Heart right ventricle (tissue), 16 donors: ENCODE measurements around the gene MAML2. TPM values are rescaled to one million over a fixed set of nuclear protein-coding genes. Genes with fewer than 3 reads are reported as not detected.
A peak's percentile ranks its signal among the peaks of the same experiment; 100 is the strongest.

Source experiments
- ATAC-seq, 8 donors: fragments of 200-7000 bp; cut with Tn5 transposase; one replicate each; pipeline ENCODE4 v1.9.1; 2020; ENCODE audit warnings: mild to moderate bottlenecking in 8 of 8, moderate library complexity in 8 of 8, moderate number of reproducible peaks in 1 of 8
- DNase-seq, 2 donors: peaks; one replicate each; pipeline ENCODE4 v3.0.0-alpha.2; 2020
- H3K27ac ChIP-seq, 10 donors: fragments of 200-600 bp; sonication (generic) in 2 of 10; one replicate each; pipeline versions ENCODE4 v1.5.0 to v1.8.0; 2020 to 2022; ENCODE audit warnings: mild to moderate bottlenecking in 3 of 10
- H3K27me3 ChIP-seq, 7 donors: fragments of 200-600 bp; one replicate each; pipeline ENCODE4 v1.8.0; 2021 to 2022; ENCODE audit warnings: mild to moderate bottlenecking in 2 of 7
- H3K36me3 ChIP-seq, 9 donors: fragments of 200-600 bp; sonication (generic) in 1 of 9; one replicate each; pipeline versions ENCODE4 v1.5.0 to v1.8.0; 2020 to 2022; ENCODE audit warnings: mild to moderate bottlenecking in 2 of 9
- H3K4me1 ChIP-seq, 9 donors: fragments of 200-600 bp; sonication (generic) in 1 of 9; one replicate each; pipeline versions ENCODE4 v1.5.0 to v1.8.0; 2020 to 2022; ENCODE audit warnings: mild to moderate bottlenecking in 4 of 9
- H3K4me3 ChIP-seq, 10 donors: fragments of 200-600 bp; sonication (generic) in 2 of 10; one replicate each; pipeline versions ENCODE4 v1.5.0 to v1.8.0; 2020 to 2022; ENCODE audit warnings: mild to moderate bottlenecking in 7 of 10, moderate library complexity in 2 of 10
- H3K9me3 ChIP-seq, 11 donors: fragments of 200-600 bp in 10 of 11; sonication (generic) in 2 of 11; one replicate each; pipeline versions ENCODE4 v1.5.0 to v1.8.0; 2013 to 2022; ENCODE audit warnings: mild to moderate bottlenecking in 2 of 11, control low read depth in 1 of 11, moderate library complexity in 1 of 11
- CTCF ChIP-seq, 9 donors: fragments of 200-600 bp; sonication (generic) in 2 of 9; IDR thresholded peaks; one replicate each; pipeline versions ENCODE4 v1.5.0 to v1.8.0; 2021 to 2022; ENCODE audit warnings: antibody characterized with exemption in 9 of 9, mild to moderate bottlenecking in 5 of 9, moderate library complexity in 1 of 9
- WGBS, 2 donors: extraction: QIAGEN DNeasy Blood & Tissue Kit; methylation state at CpG; one replicate each; pipeline ENCODE4 v1.1.7; 2013; ENCODE audit warnings: inconsistent platforms in 1 of 2; 5-methylcytosine and 5-hydroxymethylcytosine counted together
- intact Hi-C, 10 donors: fragments of 100-400 bp; cut with DNase I; formaldehyde crosslinking; loops; one replicate each; pipeline versions ENCODE4 v1.11.1 to v1.14.2; 2022
- polyA plus RNA-seq, 2 donors: library from polyadenylated mRNA; stranded (reverse); fragments of 200-250 nt; gene quantifications; one replicate each; pipeline ENCODE4 v1.2.3, GENCODE V29; 2013
- total RNA-seq, 10 donors: library from RNA; stranded (reverse); fragmentation: NEBNext Ultra II Directional in 3 of 10; extraction: Animal tissue kit (Norgen Biotek cat#: 25700) in 3 of 10; gene quantifications; one replicate each; pipeline versions ENCODE4 v1.2.1 to v1.2.4, GENCODE V29; 2021 to 2023
- donor health status: Arrhythmogenic right ventricular cardiomyopathy.
- donor health status: ischemic (EF 13 %, LVEDD 7.1; RV severe dilation, severe dysfunction).
- donor health status: healthy with polysubstance abuse.
- donor health status: DM: no; HTN: yes; CAD: no.
- donor health status: DM: no; HTN: no; CAD: no.
- donor health status: ischemic (EF 25% LVEDD 6.9; RV normal size, moderate dysfunction).
- donor health status: ischemic (EF 25% LVEDD 5.7; RV mildly dilated, moderate dysfunction).
- donor health status: healthy.
- donor health status: DM: yes; HTN: yes; CAD: no.
- donor health status: Ischemic cardiomyopathy.
- donor health status: ischemic (EF 35%, LVEDD 5.7; RV mildly dilated, moderate dysfunction).
- donor health status: nonischemic (EF 11% LVEDD 7.7; RV severe dilation, severe dysfunction).
- donor health status: DM: yes; HTN: yes; CAD: no.
- donor health status: PGD.
- donor health status: ischemic (EF 29% LVEDD 5.4; RV normal size, mild dysfunction).
- donor health status: nonischemic (EF 23%, LVEDD 6.1; RV moderate dilation, normal function).

Gene MAML2
- total and polyA plus RNA-seq, 12 donors, result 1.3 to 6.1 (median 4.1) TPM

GRCh38 chr11:96169250-96169649, 173.7 kb downstream of the MAML2 start:
- intact Hi-C loops, result loop anchor here in 3 of 10 donors (5.0 to 10.0 kb wide), 3 partner anchors 43 to 86 kb away; no protein-coding TSS in a partner anchor
- Histone ChIP-seq H3K36me3 (no peaks in the 10 kb centered on the region), H3K9me3 (no peaks in the 10 kb centered on the region), H3K27me3 (no peaks in the 10 kb centered on the region), H3K27ac (peak overlapping the region in 4 of 10 donors; percentile 32 to 78 (median 46)), H3K4me3 (no peak overlapping the region), H3K4me1 (peaks cover 0 to 57% (median 31%) of the 10 kb centered on the region in 9 donors)
- DNase-seq (no peak), ATAC-seq (no peak)
- TF ChIP-seq CTCF (IDR thresholded peaks at IDR 0.05), result no peak
- 72 to 82% methylated on average over 3 of the region's 3 CpGs for WGBS, 2 donors

GRCh38 chr11:96168623-96169022, 174.4 kb downstream of the MAML2 start:
- no peaks in the 10 kb centered on the region for H3K36me3 ChIP-seq
- no peaks in the 10 kb centered on the region for H3K9me3 ChIP-seq
- ATAC-seq (peak; percentile 48 to 90 (median 68)), DNase-seq (peak in 1 of 2 donors; percentile 30)
- intact Hi-C loops, result loop anchor here in 3 of 10 donors (5.0 to 10.0 kb wide), 3 partner anchors 44 to 86 kb away; no protein-coding TSS in a partner anchor
- H3K27ac ChIP-seq, result peak overlapping the region in 8 of 10 donors; percentile 1 to 78 (median 36)
- H3K27me3 ChIP-seq, result no peaks in the 10 kb centered on the region
- no peak for TF ChIP-seq CTCF (IDR thresholded peaks at IDR 0.05)
- no peak overlapping the region for H3K4me3 ChIP-seq
- peaks cover 0 to 56% (median 31%) of the 10 kb centered on the region in 9 donors for H3K4me1 ChIP-seq
- 46 to 49% methylated on average over 2 of the region's 2 CpGs for WGBS, 2 donors

- intact Hi-C loops, result loop anchor here in 3 of 10 donors (5.0 to 10.0 kb wide), 3 partner anchors 45 to 87 kb away; no protein-coding TSS in a partner anchor
- peak overlapping the region in 3 of 10 donors; percentile 1 to 55 (median 16) for H3K27ac ChIP-seq
Measured at GRCh38 chr11:96167787-96168186, 175.2 kb downstream of the MAML2 start.

GRCh38 chr11:96167203-96167758, 175.7 kb downstream of the MAML2 start:
- ATAC-seq (no peak), DNase-seq (no peak)
- 85 to 87% methylated on average over 4 of the region's 4 CpGs for WGBS, 2 donors
- intact Hi-C loops, result loop anchor here in 3 of 10 donors (5.0 to 10.0 kb wide), 3 partner anchors 45 to 88 kb away; no protein-coding TSS in a partner anchor
- peak overlapping the region in 5 of 10 donors; percentile 6 to 63 (median 32) for H3K27ac ChIP-seq
- no peaks in the 10 kb centered on the region for H3K27me3 ChIP-seq
- H3K9me3 ChIP-seq, result no peaks in the 10 kb centered on the region
- H3K4me1 ChIP-seq, result peaks cover 0 to 54% (median 38%) of the 10 kb centered on the region in 9 donors
- TF ChIP-seq CTCF (IDR thresholded peaks at IDR 0.05), result no peak
- no peak overlapping the region for H3K4me3 ChIP-seq
- no peaks in the 10 kb centered on the region for H3K36me3 ChIP-seq

More at GRCh38 chr11:96167787-96168186, 175.2 kb downstream of the MAML2 start:
- Histone ChIP-seq H3K27me3 (no peaks in the 10 kb centered on the region), H3K36me3 (no peaks in the 10 kb centered on the region), H3K9me3 (no peaks in the 10 kb centered on the region), H3K4me3 (no peak overlapping the region), H3K4me1 (peaks cover 0 to 54% (median 34%) of the 10 kb centered on the region in 9 donors)
- DNase-seq (no peak), ATAC-seq (no peak)
- WGBS, 2 donors, result 85 to 88% methylated on average over 3 of the region's 3 CpGs
- TF ChIP-seq CTCF (IDR thresholded peaks at IDR 0.05), result no peak
